CD4-positive, alpha-beta T cell treated with Interferon gamma for 1 hour (primary cell): ENCODE data around the gene TNS1.

Experiments used
- DNase-seq: peaks from one replicate; pipeline ENCODE4 v3.0.0-alpha.2; 2020

TNS1 gene

DNA sequence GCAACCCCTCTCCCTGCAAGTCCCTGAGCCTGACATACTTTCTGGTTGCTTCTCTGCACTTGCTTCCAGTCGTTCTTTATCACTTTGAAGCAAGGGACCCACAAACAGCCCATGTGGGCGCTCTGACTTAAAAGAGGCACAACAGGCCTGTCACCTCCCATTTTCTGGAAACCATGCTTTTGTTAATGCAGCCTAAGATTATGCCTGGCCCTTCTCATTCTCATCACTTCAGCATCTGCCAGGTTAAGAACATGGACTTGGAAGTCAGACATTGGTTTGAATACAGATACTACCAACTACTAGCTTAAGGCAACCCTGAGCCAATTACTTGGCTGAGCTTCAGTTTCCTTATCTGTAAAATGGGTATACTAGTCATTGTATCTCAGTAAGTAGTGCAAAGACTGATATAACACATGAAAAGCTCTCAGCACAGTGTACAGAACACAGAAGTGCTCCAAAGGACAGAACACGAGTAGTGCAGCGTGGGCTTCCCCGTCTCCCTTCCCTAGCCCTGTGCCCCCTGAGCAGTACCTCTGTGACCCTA lies 141.4 kb downstream of the TNS1 start:
- DNase-seq: no peak

DNA sequence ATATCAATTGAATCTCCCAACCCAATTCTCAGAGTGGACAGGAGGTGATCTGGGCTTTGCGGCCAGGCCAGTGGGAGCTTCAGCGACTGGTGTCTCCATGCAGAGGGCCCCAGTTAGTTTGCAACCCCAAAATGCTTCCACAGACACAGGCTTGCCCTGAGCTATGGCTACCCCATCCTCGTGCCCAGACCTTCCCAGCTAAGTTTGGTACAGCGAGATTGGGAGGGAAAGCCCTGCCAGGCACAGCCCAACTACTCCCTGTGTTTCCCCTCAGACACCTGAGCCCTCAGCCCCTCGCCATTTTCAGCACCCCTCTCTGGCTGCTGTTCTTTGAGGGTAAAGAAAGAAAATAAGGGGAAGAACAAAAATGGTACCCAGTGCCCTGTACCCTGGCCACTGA lies 142.9 kb downstream of the TNS1 start:
- no peak for DNase-seq

DNA sequence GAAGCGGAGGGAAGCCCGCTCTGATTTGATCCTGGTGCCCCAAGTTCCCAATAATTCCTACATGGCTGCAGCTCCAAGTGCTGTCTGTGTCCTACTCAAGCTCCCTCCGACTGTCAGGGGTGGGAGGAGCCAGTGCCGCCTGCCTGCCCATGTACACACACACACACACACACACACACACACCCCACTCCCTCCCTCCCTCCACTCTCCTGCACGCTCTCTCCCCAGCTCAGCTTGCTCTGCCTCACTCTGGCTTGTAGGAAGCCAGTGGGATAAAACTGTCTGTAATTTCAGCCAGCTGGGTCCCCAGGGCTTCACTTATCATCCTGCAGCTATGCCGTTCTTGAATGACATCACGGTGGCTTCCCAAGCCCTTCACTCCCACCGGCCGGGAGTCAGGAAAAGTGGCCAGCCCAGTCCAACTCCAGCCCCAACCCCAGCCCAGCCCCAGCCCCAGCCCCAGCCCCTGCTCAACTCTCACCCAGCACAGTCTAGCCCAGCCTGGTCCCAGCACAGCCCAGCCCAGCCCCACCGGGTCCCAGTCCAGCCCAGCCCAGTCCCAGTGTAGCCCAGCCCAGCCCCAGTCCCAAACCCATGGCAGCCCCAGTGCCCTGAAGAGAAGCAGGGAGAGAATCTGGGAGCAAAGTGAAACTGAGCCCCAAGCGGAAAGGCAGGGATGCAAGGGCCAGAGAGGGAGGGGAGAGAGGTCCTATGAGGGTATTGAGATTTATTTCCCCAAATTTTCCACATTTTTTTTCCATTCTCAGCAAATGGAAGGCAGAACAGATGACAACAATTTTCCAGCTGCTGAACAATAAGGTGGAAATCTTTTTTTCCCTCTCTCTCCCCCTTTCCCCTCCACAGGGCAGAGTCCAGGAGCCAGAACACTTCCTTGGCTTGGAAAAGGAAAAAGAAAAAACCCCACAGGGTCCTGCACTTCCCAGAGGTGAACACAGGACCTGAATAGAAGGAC lies 144.0 kb downstream of the TNS1 start:
- DNase-seq: no peak

DNA sequence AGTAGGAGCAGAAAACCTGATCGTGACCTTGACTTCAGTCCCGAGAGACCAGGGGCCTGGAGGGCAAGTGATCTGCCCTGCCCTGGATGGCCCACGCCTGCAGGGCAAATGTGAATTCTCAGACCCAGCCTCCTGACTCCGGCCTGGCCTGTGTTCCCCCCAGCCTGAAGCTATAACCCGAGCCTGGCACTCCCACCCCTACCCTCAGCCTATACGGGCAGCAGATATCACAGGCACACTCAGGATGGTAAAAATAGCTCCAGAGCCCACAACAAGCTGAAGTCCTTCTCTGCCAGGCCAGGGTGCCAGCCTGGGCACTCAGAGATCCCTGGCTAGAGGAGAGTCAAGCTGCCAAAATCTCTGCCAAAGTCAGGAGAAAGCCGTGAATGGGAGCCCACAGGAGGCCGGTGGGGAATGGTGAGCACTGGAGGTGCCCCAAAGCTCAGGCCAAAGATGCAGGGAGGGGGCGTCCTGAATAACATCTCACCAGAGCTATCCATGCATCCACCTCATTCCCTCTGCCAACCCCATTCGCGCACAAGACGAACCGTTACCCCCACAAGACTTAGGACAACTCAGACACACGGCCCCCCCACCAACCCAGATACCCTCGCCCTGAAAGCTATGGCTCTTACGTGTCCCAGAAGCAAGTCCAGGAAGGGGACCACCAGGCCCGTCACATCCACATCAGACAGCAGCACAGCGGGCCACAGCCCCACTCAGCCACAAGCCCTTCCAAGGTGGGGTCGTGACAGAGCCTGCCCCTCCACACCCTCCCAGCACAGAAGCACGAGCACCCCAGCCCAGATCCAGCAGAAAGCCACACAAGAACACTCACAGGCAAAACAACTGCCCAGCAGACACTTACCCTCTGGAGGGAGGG lies 144.9 kb downstream of the TNS1 start:
- no peak for DNase-seq

DNA sequence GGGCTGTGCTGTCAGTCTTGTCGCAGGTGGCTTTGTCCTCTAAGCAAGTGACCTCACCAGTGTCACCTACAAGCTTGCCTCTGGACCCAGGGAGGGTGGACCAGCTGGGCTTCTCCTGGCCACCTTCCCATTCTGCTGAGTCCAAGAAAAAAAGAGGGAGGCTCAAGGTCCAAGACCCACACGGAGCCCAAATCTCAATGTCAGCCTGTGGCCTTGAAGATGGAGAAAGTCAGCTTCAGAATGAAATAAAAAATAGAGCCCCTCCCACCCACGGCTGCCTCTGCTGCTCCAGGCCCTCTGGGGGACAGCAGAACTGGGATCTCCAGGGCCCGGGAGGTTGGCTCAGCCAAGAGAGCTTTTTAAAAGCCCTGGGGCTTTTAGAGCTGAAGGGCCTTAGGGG lies 145.9 kb downstream of the TNS1 start:
- DNase-seq: no peak

DNA sequence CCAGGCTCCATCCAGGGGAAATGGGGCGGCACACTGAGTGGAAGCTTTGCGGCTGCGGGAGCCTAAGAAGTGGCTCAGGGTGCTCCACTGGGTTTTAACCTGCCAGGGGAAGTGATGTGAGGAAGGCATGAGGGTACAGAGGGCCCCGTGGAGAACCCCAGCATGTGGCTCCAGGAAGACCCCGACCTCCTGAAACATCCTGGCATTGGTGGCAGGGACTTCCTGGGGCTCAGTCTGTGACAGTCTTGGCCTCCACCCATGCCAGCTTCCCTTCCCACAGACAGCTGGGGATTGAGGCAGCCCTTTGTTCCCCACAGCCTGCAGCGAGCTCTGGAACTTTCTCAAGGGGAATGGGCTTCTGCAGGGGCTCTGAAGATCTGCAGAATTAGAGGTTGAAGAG lies 146.6 kb downstream of the TNS1 start:
- DNase-seq: no peak

DNA sequence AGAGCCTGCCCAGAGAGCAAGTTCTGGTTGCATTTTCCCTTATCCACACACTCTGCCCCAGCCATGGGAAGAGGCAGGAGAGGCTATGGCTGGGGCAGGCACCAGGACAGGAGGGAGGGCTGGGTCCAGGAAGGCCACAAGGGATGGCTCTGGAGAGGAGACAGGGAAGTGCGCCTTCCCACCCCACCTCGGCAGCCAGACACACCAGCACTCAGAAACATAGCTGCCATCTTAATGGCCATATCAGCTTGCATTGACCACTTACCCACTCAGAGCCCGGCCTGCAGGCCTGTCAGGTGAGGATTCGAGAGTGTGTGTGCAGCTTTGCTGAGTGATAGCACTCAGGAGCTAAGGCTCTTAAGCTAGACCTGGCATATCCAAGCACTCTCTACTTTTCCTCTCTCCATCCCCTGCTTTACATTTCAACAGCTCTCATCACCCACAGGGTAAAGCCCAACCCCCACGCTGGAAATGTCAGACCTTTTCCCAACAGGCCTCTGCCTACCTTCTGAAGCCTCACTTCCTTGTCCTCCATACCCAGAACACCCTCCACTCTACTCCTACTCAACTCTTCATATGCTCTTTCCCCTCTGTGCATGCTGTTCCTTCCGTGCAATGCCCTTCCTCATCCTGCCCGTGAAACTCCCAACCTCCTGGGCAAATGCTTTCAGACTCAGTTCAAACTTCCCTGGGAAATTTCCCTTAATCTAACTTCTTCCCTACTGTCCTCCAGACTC lies 147.9 kb downstream of the TNS1 start:
- no peak for DNase-seq

DNA sequence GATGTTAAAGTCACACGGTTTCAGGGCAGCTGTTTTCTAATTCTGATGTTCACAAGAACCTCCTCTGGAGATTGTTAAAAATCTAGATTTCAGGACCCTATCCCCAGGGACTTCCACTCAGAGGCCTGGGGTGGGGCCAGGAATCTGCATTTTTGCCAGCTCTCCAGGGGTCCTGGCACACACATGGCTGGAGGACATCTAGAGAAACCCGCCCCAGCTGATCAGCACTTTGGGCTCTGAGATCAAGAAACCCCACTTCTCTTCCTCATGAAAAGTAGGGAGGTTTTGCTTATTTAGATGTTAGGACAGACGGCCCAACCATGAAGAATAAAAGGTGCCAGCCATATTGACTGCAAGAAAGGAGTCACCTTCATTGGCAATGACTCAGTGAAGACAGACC lies 148.8 kb downstream of the TNS1 start:
- no peak for DNase-seq

DNA sequence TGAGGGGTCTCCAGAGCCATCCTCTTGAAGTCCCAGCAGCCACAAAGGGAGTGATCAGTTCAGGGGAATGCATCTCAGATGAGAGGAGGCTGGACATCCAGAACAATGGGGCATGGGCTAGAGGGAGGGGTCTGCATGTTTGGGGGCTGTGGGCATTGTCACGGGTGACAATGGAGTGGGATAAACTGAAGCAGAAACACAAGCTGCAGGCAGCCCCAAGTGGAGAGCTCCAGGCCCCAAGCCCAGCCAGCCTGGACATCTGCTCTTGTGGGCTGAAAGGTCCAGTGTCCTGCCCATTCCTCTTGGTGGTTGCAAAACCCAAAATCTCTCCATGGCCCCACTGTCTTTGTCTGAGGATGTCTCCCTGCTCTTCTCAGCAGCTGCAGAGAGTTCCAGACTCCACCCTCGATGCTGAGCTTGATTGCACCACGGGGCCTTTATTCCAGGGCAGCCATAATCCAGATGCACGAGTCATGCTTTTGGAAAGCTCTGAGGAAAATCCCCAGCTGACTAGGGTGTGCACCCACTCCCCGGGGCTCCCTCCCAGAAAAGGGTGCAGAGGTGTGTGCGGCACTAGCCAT lies 149.4 kb downstream of the TNS1 start:
- DNase-seq: no peak

DNA sequence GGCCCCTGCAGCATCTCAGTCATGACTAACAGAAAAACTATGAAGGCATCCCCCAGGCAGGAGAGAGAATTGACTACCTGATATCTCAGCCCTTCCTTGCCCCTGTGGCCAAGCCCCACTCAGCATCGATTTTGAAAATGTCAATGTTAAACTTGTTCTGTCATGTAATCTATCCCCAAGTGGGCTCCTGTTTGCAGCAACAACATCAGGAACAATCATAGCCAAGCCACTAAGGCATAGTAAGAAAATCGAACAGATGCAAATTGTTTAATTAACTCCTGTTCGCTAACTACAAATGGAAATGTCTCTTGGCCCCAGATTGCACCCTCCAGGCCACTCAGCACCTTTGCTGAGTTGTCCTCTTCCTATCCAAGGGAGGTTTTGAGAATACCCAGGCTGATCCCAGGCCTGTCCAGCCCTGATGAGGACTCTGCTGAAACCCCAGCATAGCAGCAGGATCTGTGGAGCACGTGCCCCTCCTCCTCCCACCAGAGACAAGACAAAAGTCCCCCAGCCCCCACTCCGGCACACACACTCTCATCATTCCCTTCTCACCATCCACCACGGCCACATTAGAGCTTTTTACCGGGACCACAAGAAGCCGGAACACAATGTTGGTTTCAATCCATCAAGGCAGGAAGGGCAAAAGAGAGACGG lies 150.1 kb downstream of the TNS1 start:
- no peak for DNase-seq

DNA sequence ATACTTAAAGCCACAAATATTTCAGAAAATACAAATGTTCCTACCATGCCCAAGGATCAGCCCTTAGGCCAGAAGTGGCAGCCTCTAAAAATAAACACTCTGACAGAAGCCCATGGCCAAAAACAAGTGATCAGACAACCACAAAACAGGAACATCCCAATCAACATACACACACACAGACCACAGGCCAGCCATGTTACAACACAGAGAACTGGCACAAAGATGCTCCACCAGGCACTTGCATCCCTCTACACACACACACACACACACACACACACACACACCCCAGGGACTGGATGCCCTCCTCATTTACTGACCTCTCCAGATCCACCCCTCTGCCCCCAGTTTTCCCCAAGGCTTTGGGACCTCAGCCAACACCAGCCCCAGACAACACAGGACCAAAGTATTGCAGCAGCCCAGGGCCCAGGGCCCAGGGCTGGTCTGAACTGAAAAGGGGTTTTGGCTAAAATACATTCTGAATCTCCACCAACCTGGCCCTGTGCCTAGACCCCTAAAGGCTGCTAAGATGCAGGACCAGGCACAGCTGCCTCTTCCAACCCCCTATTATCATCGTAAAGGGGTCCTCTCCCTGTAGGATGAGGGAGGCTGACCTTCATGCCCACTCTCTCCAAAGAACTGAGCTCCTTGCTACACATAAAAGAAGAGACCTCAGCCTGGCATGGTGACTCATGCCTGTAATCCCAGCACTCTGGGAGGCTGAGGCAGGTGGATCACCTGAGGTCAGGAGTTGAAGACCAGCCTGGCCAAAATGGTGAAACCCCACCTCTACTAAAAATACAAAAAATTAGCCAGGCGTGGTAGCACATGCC lies 151.4 kb downstream of the TNS1 start:
- peak; percentile 33 for DNase-seq

DNA sequence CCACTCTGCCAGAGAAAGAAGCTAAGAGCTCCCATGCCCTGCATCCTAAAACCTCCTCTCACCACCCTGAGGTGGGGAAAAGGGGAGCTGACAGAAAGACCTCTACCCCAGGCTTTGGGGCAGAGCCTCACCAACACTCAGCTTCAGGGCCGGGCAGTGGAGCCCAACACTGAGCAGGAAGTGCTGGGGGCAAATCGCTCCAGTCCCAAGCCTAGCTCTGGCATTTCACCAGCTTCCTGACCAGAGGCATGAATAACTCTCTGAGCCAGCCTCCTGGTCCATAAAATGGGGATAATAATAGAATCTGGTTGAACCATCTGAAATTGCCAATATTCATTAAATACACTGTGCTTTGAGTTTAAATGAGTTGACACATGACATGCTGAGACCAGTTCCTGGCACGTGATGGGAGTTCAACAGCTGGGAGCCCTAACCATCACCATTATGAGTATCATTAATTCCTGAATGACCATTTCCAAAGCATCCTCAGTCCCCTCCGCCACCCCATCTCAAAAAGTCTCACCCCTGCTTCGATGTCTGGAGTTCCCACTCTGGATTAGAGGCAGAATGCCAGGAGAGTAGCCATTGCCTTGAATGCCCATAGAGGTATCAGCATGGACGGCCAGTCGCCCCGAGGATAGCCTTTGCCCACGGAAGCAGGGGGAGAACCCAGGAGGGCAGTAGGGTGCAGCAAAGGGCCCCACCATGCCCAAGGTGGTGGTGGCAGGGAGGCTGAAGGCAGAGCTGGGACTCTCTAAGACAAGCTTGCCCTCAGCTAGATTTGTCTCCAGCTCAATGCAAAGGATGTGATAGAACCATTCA lies 153.4 kb downstream of the TNS1 start:
- DNase-seq: no peak

DNA sequence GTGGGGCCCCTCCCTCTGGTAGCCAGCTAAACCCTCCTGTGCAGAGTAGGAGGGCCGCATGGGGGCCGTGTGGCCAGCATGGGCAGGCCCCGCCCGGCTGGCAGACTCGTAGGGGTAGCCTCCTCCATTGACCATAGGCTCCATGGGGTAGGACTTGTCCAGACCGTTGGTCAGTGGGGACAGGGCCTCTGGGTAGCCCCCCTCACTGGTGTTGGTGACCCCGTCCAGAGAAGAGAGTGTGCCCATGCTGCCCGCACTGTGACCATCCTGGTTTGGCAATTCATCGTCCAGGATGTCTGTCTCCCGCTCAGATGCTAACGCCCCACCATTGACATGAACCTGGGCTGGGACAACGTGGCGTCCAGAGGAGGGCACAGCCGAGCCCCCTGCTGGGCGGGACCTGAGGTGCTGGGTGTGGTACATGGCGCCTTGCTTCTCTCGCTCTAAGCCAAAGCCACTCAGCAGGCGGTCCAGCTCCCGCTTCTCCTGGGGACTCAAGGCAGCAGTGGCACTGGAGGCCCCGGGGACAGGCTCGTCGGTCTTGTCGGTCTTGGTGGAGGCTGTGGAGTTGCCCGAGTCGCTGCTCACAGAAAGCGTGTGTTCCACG lies 154.3 kb downstream of the TNS1 start:
- DNase-seq: no peak

DNA sequence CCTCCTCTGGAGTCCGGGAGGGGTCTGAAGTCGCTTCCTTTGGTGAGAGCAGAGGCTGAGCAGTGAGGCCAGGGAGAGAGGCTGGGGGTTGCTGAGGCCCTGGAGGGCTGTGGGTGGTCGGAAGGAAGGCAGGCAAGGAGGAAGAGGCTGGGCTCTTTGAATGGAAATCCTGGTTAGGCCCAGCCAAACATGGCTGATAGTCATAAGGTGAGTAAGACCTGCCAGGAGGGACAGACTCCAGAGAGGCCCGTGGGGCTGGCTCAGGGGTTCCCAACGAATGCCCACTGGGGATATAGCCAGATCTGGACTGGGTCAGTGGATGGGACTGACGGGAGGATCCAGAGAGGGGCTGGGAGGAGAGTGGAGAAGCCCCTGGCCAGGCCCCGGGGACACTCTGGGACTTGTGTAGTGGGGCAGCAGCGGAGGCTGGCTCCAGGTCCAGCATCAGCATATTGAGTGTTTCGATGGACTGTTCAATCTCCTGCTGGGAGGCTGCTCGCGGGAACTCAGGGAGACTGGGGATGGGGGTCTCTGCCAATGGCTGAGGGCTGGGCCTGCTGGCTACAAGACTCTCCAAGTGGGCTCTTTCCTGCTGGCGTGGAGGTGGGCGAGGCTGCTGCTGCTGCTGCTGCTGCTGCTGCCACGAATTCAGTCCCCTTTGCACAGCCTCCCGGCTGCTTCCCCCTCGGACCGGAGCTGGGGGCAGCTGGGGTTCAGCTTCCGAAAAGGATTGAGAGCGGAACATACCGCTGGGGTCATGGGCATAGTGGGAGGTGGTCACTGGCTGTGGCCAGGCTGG lies 155.0 kb downstream of the TNS1 start:
- DNase-seq: no peak

DNA sequence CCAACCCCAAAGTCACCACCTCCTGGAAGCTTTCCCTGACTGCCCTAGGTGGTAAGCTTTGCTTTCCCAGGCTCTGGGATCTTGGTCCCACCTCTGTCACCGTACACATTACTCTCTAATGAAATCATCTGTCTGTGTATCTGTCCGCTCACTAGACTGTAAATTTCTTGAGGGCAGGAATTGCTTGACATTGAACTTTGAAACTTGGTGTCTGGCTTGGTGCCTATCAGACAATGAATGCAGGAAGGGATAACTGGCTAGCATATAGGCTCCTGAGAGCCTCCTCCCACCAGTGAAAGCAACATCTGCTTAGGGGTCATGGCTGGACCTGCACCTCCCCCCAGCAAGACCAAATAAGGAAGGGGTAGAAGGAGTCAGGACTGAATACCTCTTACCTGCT lies 155.7 kb downstream of the TNS1 start:
- no peak for DNase-seq

DNA sequence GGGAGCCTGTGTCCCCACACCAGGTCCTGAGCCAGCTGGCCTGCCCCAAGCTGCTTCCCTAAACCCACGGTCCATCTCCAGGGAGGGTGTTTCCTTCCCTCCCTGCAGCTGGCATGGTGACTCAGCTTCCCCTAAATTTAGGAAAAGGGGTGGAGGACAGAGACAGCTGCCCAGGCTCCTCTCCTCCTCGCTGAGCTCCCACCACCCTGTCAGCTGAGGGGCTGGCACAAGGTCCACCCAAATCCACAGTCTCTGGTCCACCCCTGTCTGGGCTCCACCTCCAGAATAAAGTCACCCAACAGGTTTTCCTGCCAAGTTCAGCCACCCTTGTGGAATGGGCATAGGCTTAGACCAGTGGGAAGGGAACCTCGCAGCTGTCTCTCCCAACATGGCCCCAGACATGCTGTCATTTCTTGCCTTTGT lies 156.5 kb downstream of the TNS1 start:
- no peak for DNase-seq

DNA sequence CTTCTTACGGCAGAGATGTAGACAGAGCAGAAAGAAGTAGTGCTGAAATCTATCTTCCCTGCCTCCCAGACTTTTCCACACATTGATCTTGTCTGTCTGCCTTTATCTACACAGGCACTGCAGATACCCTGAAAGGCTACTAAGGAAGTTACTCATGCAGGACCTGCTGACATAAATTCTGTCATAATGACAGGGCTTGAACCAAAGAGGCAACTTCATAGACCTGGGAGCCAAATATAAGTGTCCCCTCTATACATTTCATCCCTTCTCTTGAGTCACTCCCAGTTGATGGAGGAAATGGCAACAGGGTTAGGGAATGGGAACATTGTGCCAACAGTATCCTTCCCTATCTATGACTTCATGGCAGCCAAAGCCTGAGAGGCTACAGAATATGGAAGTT lies 157.5 kb downstream of the TNS1 start:
- no peak for DNase-seq

DNA sequence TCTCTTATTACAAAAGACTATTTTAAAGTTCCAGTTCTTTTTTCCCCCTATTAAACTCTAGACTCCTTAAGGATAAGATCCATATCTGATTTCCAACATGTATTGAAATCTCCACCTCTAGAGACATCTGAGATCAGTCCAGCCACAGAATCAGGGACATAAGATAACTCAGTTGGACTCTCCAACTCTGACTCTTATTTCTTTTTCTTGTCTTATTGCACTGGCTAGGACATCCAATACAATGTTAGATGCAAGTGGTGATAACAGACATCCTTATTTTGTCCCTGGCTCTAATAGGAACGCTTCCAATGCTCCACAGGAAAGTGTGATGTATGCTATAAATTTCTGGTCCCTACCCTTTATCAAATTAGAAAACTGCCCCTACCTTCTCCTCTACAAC lies 158.1 kb downstream of the TNS1 start:
- DNase-seq: no peak

DNA sequence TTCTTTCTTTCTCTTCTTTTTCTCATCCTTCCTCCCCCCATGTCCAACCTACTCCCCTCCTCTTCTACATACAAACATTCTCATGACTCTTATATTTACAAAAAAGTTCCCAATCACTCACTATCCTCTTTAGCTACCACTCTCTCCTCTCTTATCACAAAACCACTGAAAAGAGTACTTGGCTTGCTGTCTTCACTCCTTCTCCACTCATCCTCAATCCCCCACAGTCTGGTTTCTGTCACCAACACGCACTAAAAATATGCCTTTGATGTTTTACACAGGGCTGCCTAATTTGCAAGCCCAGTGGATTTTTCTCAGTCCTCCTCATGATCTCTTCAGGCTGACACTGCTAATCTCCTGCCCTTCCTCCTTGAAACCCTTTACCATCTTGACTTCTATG lies 159.5 kb downstream of the TNS1 start:
- no peak for DNase-seq
